IMR-90 (cell line): ENCODE measurements around the gene C1orf52.

ENCODE experiments used
- CEBPB ChIP-seq: IDR thresholded peaks from 2 replicates; pipeline ENCODE4 v1.6.1; 2012; ENCODE audit warnings: low read depth, low read length, improper control_type of control experiment
- CHD1 ChIP-seq: IDR thresholded peaks from 2 replicates; pipeline ENCODE4 v1.6.1; 2012; ENCODE audit warnings: low read depth, low read length, improper control_type of control experiment
- FOS ChIP-seq: fragments of 150-350 bp; IDR thresholded peaks from 2 replicates; pipeline ENCODE4 v1.6.1; 2016; ENCODE audit warnings: low read depth, low read length
- MAZ ChIP-seq: IDR thresholded peaks from 2 replicates; pipeline ENCODE4 v1.6.1; 2012; ENCODE audit warnings: low read depth, mild to moderate bottlenecking, low read length, improper control_type of control experiment, moderate library complexity, borderline replicate concordance
- NFE2L2 ChIP-seq: fragments of 150-350 bp; IDR thresholded peaks from 2 replicates; pipeline ENCODE4 v1.6.1; 2016; ENCODE audit warnings: low read depth, mild to moderate bottlenecking, low read length
- POLR2A ChIP-seq: IDR thresholded peaks from 2 replicates; pipeline ENCODE4 v1.6.1; 2012; ENCODE audit warnings: mild to moderate bottlenecking, low read depth, low read length
- RFX5 ChIP-seq: IDR thresholded peaks from 2 replicates; pipeline ENCODE4 v1.8.0; 2012; ENCODE audit warnings: low read depth, mild to moderate bottlenecking, low read length, moderate library complexity
- TF ChIP-seq, protein P1 (sequence below): conservative IDR thresholded peaks from 2 replicates; pipeline ENCODE4 v1.5.1; 2012; ENCODE audit warnings: mild to moderate bottlenecking, low read depth, low read length, improper control_type of control experiment

DNA sequence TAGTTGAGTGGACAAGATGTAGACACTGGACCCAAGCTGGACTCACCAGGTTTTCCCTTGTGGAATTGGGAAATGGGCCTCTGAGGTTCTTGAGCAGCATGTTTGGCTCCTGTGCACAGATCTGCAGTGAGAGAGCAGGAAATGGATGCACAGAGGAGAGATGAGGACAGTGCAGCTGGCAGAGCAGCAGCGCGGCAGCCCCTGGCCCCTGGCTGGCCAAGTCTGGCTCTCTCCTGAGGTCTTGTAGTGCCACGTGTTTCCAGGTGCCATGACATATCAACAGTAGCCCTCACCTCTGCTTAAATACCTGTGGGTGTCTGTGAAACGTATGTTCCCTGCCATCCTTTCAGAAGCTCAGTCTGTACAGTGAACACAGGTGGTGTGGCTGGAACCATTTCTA lies 36.2 kb upstream of the C1orf52 start:
- TF ChIP-seq, protein P1, sequence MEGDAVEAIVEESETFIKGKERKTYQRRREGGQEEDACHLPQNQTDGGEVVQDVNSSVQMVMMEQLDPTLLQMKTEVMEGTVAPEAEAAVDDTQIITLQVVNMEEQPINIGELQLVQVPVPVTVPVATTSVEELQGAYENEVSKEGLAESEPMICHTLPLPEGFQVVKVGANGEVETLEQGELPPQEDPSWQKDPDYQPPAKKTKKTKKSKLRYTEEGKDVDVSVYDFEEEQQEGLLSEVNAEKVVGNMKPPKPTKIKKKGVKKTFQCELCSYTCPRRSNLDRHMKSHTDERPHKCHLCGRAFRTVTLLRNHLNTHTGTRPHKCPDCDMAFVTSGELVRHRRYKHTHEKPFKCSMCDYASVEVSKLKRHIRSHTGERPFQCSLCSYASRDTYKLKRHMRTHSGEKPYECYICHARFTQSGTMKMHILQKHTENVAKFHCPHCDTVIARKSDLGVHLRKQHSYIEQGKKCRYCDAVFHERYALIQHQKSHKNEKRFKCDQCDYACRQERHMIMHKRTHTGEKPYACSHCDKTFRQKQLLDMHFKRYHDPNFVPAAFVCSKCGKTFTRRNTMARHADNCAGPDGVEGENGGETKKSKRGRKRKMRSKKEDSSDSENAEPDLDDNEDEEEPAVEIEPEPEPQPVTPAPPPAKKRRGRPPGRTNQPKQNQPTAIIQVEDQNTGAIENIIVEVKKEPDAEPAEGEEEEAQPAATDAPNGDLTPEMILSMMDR: no peak
- TF ChIP-seq CHD1: no peak
- TF ChIP-seq FOS: no peak
- no peak for TF ChIP-seq POLR2A
- no peak for TF ChIP-seq CEBPB
- no peak for TF ChIP-seq MAZ
- TF ChIP-seq NFE2L2: no peak
- no peak for TF ChIP-seq RFX5
